Calu3 (cell line): Measurements from ENCODE around the gene PREB. TPM values are rescaled to one million over a fixed set of nuclear protein-coding genes. Genes with fewer than 3 reads are reported as not detected.

ENCODE experiments used
- BruUV-seq: library from RNA; stranded (reverse); fragments of 400-500 nt; replicated peaks from 2 replicates; lab custom pipeline; 2021; lab: Mats Ljungman, UMichigan
- CTCF ChIA-PET: fragments of 300-600 bp; sonication (Branson Sonifier 250); formaldehyde crosslinking; loops from one replicate; lab custom pipeline; 2022; ENCODE audit warnings: antibody characterized with exemption; lab: Charles Lee
- DNase-seq: peaks from one replicate; pipeline ENCODE4 v3.0.0; 2022
- H3K27ac Mint-ChIP-seq: one replicate; pipeline ENCODE4 v1.8.0; 2022; ENCODE audit warnings: mixed read lengths; ENCODE audit not compliant: unreplicated experiment
- H3K27me3 Mint-ChIP-seq: one replicate; pipeline ENCODE4 v1.8.0; 2022; ENCODE audit warnings: mixed read lengths; ENCODE audit not compliant: unreplicated experiment
- H3K36me3 Mint-ChIP-seq: one replicate; pipeline ENCODE4 v1.8.0; 2022; ENCODE audit warnings: mild to moderate bottlenecking, moderate library complexity, mixed read lengths; ENCODE audit not compliant: insufficient read depth, unreplicated experiment
- H3K4me1 Mint-ChIP-seq: one replicate; pipeline ENCODE4 v1.8.0; 2022; ENCODE audit warnings: mild to moderate bottlenecking, low read depth, mixed read lengths; ENCODE audit not compliant: unreplicated experiment
- H3K4me3 Mint-ChIP-seq: one replicate; pipeline ENCODE4 v1.8.0; 2022; ENCODE audit warnings: mild to moderate bottlenecking, low read depth, moderate library complexity, mixed read lengths; ENCODE audit not compliant: unreplicated experiment
- H3K9me3 Mint-ChIP-seq: one replicate; pipeline ENCODE4 v1.8.0; 2022; ENCODE audit warnings: low read depth, mixed read lengths; ENCODE audit not compliant: unreplicated experiment
- CTCF ChIP-seq: fragments of 200-600 bp; IDR thresholded peaks from one replicate; pipeline ENCODE4 v1.8.0; 2022; ENCODE audit warnings: antibody characterized with exemption; ENCODE audit not compliant: unreplicated experiment
- intact Hi-C: fragments of 100-400 bp; cut with micrococcal nuclease; formaldehyde crosslinking; loops from one replicate; pipeline ENCODE4 v1.10.0; 2022; ENCODE audit not compliant: unreplicated experiment
- total RNA-seq: library from RNA; stranded (reverse); gene quantifications from 2 replicates; pipeline ENCODE4 v1.2.3, GENCODE V29; 2022

Gene PREB
- total RNA-seq, 1 experiment from 2014 or later: 54.0 TPM

- intact Hi-C loops: no loop called here
- no peak for TF ChIP-seq CTCF
Measured at GRCh38 chr2:27174638-27175037, 40.2 kb upstream of the PREB start.

GRCh38 chr2:27171351-27171848 lies 37.0 kb upstream of the PREB start:
- BruUV-seq: no TSS peak
- CTCF ChIA-PET: interaction anchor here (0.7 kb wide), 1 partner anchor 132 kb away, joined by 7 read pairs; no protein-coding TSS in a partner anchor
- intact Hi-C loops: no loop called here

More at GRCh38 chr2:27174638-27175037, 40.2 kb upstream of the PREB start:
- CTCF ChIA-PET: interaction anchor here (0.7 to 2.4 kb wide), 3 partner anchors 8 to 17 kb away, joined by 3 to 7 read pairs (median 5); no protein-coding TSS in a partner anchor
- BruUV-seq: no TSS peak
- H3K4me3 Mint-ChIP-seq: no peak overlapping the region
- no peaks in the 10 kb centered on the region for H3K9me3 Mint-ChIP-seq
- H3K36me3 Mint-ChIP-seq: no peaks in the 10 kb centered on the region
- H3K27ac Mint-ChIP-seq: no peak overlapping the region
- peaks cover 13% of the 10 kb centered on the region for H3K27me3 Mint-ChIP-seq
- no peaks in the 10 kb centered on the region for H3K4me1 Mint-ChIP-seq
- no peak for DNase-seq

GRCh38 chr2:27170581-27171337 lies 36.3 kb upstream of the PREB start:
- Mint-ChIP-seq H3K4me1 (no peaks in the 10 kb centered on the region), H3K9me3 (no peaks in the 10 kb centered on the region), H3K4me3 (no peak overlapping the region), H3K27ac (no peak overlapping the region), H3K27me3 (peaks cover 13% of the 10 kb centered on the region), H3K36me3 (no peaks in the 10 kb centered on the region)
- BruUV-seq: no TSS peak
- intact Hi-C loops: no loop called here
- DNase-seq: no peak
- TF ChIP-seq CTCF: no peak
- CTCF ChIA-PET: interaction anchor here (0.7 kb wide), 1 partner anchor 132 kb away, joined by 7 read pairs; no protein-coding TSS in a partner anchor

More at GRCh38 chr2:27171351-27171848, 37.0 kb upstream of the PREB start:
- no peaks in the 10 kb centered on the region for H3K4me1 Mint-ChIP-seq
- no peak for TF ChIP-seq CTCF
- DNase-seq: no peak
- no peaks in the 10 kb centered on the region for H3K36me3 Mint-ChIP-seq
- no peak overlapping the region for H3K27ac Mint-ChIP-seq
- no peak overlapping the region for H3K4me3 Mint-ChIP-seq
- no peaks in the 10 kb centered on the region for H3K9me3 Mint-ChIP-seq
- peaks cover 13% of the 10 kb centered on the region for H3K27me3 Mint-ChIP-seq

GRCh38 chr2:27164960-27165763 lies 30.7 kb upstream of the PREB start:
- Mint-ChIP-seq H3K27me3 (peaks cover 3% of the 10 kb centered on the region), H3K4me1 (peaks cover 11% of the 10 kb centered on the region), H3K9me3 (no peaks in the 10 kb centered on the region), H3K36me3 (no peaks in the 10 kb centered on the region), H3K4me3 (no peak overlapping the region), H3K27ac (no peak overlapping the region)
- BruUV-seq: no TSS peak
- no peak for DNase-seq
- CTCF ChIA-PET: no interaction called here
- intact Hi-C loops: no loop called here
- no peak for TF ChIP-seq CTCF
